ENCODE measurements around the gene NUMB.

GRCh38 chr14:73273799-73274198 lies 184.5 kb downstream of the NUMB start:
- TF ChIP-seq EZH2 (IDR thresholded peaks at IDR 0.05; ENCODE audit: borderline replicate concordance, insufficient read depth, low read length, poor library complexity, severe bottlenecking) (no peak), TAF1 (IDR thresholded peaks at IDR 0.05; ENCODE audit: low read depth) (no peak), CTCF (IDR thresholded peaks at IDR 0.05; ENCODE audit: poor library complexity, severe bottlenecking) (no peak)
